Liver (tissue), 3 donors: Measurements from ENCODE around the gene FSD1.

ENCODE experiments used
- GABPA ChIP-seq, 2 donors: IDR thresholded peaks in 1 of 2; conservative IDR thresholded peaks in 1 of 2; 2 replicates each; pipeline ENCODE4 v1.6.1; 2016; ENCODE audit warnings: antibody characterized with exemption in 2 of 2, mild to moderate bottlenecking in 1 of 2, moderate library complexity in 1 of 2
- JUND ChIP-seq, 2 donors: IDR thresholded peaks; 2 replicates each; pipeline ENCODE4 v1.6.1; 2016; ENCODE audit warnings: antibody characterized with exemption in 2 of 2
- RAD21 ChIP-seq, 2 donors: IDR thresholded peaks; 2 replicates each; pipeline ENCODE4 v1.6.1; 2016; ENCODE audit warnings: antibody characterized with exemption in 2 of 2, mild to moderate bottlenecking in 2 of 2
- TAF1 ChIP-seq: conservative IDR thresholded peaks from 2 replicates; pipeline ENCODE4 v1.6.1; 2016; ENCODE audit warnings: antibody characterized with exemption, mild to moderate bottlenecking
- TF ChIP-seq, protein P1 (sequence below): fragments of 150-350 bp; IDR thresholded peaks from 2 replicates; pipeline ENCODE4 v1.5.1; 2017; ENCODE audit warnings: improper control_type of control experiment, low read depth, low read length; ENCODE audit not compliant: missing input control
- TF ChIP-seq, protein P2 (sequence below): IDR thresholded peaks from 2 replicates; pipeline ENCODE4 v1.6.1; 2016; ENCODE audit warnings: antibody characterized with exemption
- TF ChIP-seq, protein P3 (sequence below): IDR thresholded peaks from 2 replicates; pipeline ENCODE4 v1.6.1; 2016; ENCODE audit warnings: antibody characterized with exemption
- donor health status: healthy.
- donor health status: healthy.

DNA sequence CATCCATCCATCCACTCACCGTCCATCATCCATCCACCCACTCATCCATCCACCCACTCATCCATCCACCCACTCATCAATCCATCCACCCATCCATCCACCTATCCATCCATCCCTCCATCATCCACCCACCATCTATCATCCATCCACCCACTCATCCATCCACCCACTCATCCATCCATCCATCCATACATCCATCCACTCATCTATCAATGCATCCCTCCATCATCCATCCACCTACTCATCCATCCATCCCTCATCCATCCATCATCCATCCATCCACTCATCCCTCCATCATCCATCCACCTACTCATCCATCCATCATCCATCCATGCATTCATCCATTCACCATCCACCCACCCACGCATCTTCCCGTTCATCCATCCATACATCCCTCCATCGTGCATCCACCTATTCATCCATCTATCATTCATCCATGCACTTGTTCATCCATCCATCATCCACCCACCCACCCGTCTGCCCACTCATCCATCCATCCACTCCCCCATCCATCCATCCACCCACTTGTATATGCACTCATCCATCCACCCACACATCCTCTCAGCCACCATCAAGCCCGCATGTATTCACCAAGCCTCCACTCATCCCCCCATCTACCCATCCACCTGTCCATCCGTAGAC, 30.7 kb downstream of the FSD1 start:
- TF ChIP-seq, protein P1, sequence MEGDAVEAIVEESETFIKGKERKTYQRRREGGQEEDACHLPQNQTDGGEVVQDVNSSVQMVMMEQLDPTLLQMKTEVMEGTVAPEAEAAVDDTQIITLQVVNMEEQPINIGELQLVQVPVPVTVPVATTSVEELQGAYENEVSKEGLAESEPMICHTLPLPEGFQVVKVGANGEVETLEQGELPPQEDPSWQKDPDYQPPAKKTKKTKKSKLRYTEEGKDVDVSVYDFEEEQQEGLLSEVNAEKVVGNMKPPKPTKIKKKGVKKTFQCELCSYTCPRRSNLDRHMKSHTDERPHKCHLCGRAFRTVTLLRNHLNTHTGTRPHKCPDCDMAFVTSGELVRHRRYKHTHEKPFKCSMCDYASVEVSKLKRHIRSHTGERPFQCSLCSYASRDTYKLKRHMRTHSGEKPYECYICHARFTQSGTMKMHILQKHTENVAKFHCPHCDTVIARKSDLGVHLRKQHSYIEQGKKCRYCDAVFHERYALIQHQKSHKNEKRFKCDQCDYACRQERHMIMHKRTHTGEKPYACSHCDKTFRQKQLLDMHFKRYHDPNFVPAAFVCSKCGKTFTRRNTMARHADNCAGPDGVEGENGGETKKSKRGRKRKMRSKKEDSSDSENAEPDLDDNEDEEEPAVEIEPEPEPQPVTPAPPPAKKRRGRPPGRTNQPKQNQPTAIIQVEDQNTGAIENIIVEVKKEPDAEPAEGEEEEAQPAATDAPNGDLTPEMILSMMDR: no peak
- TF ChIP-seq, protein P2, sequence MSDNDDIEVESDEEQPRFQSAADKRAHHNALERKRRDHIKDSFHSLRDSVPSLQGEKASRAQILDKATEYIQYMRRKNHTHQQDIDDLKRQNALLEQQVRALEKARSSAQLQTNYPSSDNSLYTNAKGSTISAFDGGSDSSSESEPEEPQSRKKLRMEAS: no peak
- TF ChIP-seq, protein P3, sequence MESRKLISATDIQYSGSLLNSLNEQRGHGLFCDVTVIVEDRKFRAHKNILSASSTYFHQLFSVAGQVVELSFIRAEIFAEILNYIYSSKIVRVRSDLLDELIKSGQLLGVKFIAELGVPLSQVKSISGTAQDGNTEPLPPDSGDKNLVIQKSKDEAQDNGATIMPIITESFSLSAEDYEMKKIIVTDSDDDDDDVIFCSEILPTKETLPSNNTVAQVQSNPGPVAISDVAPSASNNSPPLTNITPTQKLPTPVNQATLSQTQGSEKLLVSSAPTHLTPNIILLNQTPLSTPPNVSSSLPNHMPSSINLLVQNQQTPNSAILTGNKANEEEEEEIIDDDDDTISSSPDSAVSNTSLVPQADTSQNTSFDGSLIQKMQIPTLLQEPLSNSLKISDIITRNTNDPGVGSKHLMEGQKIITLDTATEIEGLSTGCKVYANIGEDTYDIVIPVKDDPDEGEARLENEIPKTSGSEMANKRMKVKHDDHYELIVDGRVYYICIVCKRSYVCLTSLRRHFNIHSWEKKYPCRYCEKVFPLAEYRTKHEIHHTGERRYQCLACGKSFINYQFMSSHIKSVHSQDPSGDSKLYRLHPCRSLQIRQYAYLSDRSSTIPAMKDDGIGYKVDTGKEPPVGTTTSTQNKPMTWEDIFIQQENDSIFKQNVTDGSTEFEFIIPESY: no peak
- no peak for TF ChIP-seq GABPA (IDR thresholded peaks at IDR 0.05 in 1 of 2, conservative IDR thresholded peaks at IDR 0.05 in 1 of 2)
- no peak for TF ChIP-seq RAD21 (IDR thresholded peaks at IDR 0.05)
- no peak for TF ChIP-seq TAF1
- TF ChIP-seq JUND (IDR thresholded peaks at IDR 0.05): no peak
